ENCODE measurements around the gene PLCB1.

- TF ChIP-seq, protein P1, sequence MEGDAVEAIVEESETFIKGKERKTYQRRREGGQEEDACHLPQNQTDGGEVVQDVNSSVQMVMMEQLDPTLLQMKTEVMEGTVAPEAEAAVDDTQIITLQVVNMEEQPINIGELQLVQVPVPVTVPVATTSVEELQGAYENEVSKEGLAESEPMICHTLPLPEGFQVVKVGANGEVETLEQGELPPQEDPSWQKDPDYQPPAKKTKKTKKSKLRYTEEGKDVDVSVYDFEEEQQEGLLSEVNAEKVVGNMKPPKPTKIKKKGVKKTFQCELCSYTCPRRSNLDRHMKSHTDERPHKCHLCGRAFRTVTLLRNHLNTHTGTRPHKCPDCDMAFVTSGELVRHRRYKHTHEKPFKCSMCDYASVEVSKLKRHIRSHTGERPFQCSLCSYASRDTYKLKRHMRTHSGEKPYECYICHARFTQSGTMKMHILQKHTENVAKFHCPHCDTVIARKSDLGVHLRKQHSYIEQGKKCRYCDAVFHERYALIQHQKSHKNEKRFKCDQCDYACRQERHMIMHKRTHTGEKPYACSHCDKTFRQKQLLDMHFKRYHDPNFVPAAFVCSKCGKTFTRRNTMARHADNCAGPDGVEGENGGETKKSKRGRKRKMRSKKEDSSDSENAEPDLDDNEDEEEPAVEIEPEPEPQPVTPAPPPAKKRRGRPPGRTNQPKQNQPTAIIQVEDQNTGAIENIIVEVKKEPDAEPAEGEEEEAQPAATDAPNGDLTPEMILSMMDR (conservative IDR thresholded peaks at IDR 0.05; ENCODE audit: low read depth, low read length), result no peak
- TF ChIP-seq EZH2 (IDR thresholded peaks at IDR 0.05; ENCODE audit: borderline replicate concordance, low read depth, low read length, poor library complexity, severe bottlenecking), result no peak
Measured at GRCh38 chr20:8124639-8125038, 7.4 kb upstream of the PLCB1 start.
